ENCODE measurements around the gene NOP58. TPM values are rescaled to one million over a fixed set of nuclear protein-coding genes. Genes with fewer than 3 reads are reported as not detected.

The NOP58 gene
- total and polyA plus RNA-seq, 10 of the 15 experiments (the other 5 are each of a cell fraction or from before 2014, with no cell fraction given) = 131 to 327 (median 217) TPM

DNA sequence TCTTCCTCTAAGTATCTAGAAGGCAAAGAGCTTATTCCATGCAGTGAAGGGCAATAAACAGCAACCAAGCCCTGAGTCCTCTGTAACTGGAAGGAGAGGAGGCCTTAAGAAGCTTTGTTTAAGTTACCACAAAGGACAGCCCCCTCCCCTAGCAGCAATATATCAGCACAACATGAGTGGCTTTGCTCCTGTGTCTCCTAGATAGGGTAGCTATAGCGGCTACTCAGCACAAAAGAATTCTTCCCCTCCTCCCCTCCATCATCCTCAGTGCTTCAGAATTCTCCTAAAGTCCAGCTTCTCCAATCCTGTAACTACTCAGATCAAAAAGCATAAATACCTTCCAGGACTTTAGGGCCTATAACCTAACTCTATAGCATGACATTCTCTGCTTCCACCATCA is 43.7 kb upstream of the NOP58 start:
- no peaks in the 10 kb centered on the region; the same call in 1 of the 2 replicates for H3K4me1 ChIP-seq (ENCODE audit: control insufficient read depth, insufficient read depth, low read length)
- H3K27ac ChIP-seq (ENCODE audit: control insufficient read depth, insufficient read depth) = no peak overlapping the region
- no peak overlapping the region for H3K9ac ChIP-seq (ENCODE audit: control insufficient read depth, insufficient read depth, low read length)
- TSS peak; percentile 28 for BruUV-seq (replicated peaks)
- H3K4me2 ChIP-seq (ENCODE audit: control insufficient read depth, insufficient read depth) = no peak overlapping the region
- ChIA-PET POLR2A (interaction anchor here (0.6 to 1.0 kb wide), 2 partner anchors 13 to 15 kb away, joined by 3 to 4 read pairs; no protein-coding TSS in a partner anchor), RAD21 (ENCODE audit: unreplicated experiment) (no interaction called here), CTCF (no interaction called here), SMC1A (ENCODE audit: uncharacterized antibody, unreplicated experiment) (interaction anchor here (1.0 to 1.4 kb wide), 2 partner anchors 57 to 86 kb away, joined by 4 to 6 read pairs; no protein-coding TSS in a partner anchor)
- DNase-seq (ENCODE audit: low read depth, low spot score) = no peak
- no peaks in the 10 kb centered on the region for H3K27me3 ChIP-seq (replicated peaks in 1 of 2; ENCODE audit: control insufficient read depth in 2 of 2, insufficient read depth in 2 of 2, low read length in 1 of 2)
- no peaks in the 10 kb centered on the region for H3K36me3 ChIP-seq (ENCODE audit: control insufficient read depth in 2 of 2, insufficient read depth in 2 of 2, low read length in 1 of 2)
- WGBS (ENCODE audit: insufficient coverage, insufficient replicate concordance, low lambda C conversion rate, missing lambda C conversion rate) = 80% methylated on average over 1 of the region's 1 CpG
- H3K79me2 ChIP-seq (ENCODE audit: control insufficient read depth, insufficient read depth, low read length) = peaks cover 16% of the 10 kb centered on the region
- no peaks in the 10 kb centered on the region for H3K9me3 ChIP-seq (replicated peaks; ENCODE audit: control insufficient read depth, insufficient read depth, low read length)
- FAIRE-seq = no peak
- no peaks in the 10 kb centered on the region for H4K20me1 ChIP-seq (ENCODE audit: control insufficient read depth, insufficient read depth)
- H3K4me3 ChIP-seq = no peak overlapping the region
- in situ Hi-C loops (cut with MboI) (no loop called here), intact Hi-C loops (cut with micrococcal nuclease; ENCODE audit: unreplicated experiment) (no loop called here)
- TF ChIP-seq PAX8 (IDR thresholded peaks at IDR 0.05) (no peak), SPI1 (IDR thresholded peaks at IDR 0.05; ENCODE audit: borderline replicate concordance, insufficient read depth, low read depth, low read length) (no peak), TARDBP (IDR thresholded peaks at IDR 0.05; ENCODE audit: borderline replicate concordance) (no peak), SREBF2 (IDR thresholded peaks at IDR 0.05; ENCODE audit: low read length) (no peak), RBBP5 (conservative IDR thresholded peaks at IDR 0.05) (no peak), BCL11A (IDR thresholded peaks at IDR 0.05; ENCODE audit: low read depth, low read length) (no peak), HCFC1 (IDR thresholded peaks at IDR 0.05; ENCODE audit: low read length) (no peak), MTA3 (IDR thresholded peaks at IDR 0.05; ENCODE audit: borderline replicate concordance, low read length) (no peak), SIN3A (IDR thresholded peaks at IDR 0.05; ENCODE audit: low read depth, low read length) (no peak), NR2C2 (IDR thresholded peaks at IDR 0.05; ENCODE audit: borderline replicate concordance, control insufficient read depth, insufficient read length, low read depth) (no peak), TBL1XR1 (IDR thresholded peaks at IDR 0.05; ENCODE audit: low read depth, low read length) (no peak), KAT2A (conservative IDR thresholded peaks at IDR 0.05; ENCODE audit: control insufficient read depth, low read depth, low read length) (no peak), CBX3 (IDR thresholded peaks at IDR 0.05; ENCODE audit: borderline replicate concordance, low read depth) (no peak), RCOR1 (conservative IDR thresholded peaks at IDR 0.05; ENCODE audit: low read depth, low read length) (no peak)
- TF ChIP-seq, protein P1, sequence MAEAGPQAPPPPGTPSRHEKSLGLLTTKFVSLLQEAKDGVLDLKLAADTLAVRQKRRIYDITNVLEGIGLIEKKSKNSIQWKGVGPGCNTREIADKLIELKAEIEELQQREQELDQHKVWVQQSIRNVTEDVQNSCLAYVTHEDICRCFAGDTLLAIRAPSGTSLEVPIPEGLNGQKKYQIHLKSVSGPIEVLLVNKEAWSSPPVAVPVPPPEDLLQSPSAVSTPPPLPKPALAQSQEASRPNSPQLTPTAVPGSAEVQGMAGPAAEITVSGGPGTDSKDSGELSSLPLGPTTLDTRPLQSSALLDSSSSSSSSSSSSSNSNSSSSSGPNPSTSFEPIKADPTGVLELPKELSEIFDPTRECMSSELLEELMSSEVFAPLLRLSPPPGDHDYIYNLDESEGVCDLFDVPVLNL (IDR thresholded peaks at IDR 0.05; ENCODE audit: low read depth, low read length) = no peak
- TF ChIP-seq, protein P2, sequence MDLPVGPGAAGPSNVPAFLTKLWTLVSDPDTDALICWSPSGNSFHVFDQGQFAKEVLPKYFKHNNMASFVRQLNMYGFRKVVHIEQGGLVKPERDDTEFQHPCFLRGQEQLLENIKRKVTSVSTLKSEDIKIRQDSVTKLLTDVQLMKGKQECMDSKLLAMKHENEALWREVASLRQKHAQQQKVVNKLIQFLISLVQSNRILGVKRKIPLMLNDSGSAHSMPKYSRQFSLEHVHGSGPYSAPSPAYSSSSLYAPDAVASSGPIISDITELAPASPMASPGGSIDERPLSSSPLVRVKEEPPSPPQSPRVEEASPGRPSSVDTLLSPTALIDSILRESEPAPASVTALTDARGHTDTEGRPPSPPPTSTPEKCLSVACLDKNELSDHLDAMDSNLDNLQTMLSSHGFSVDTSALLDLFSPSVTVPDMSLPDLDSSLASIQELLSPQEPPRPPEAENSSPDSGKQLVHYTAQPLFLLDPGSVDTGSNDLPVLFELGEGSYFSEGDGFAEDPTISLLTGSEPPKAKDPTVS (IDR thresholded peaks at IDR 0.05; ENCODE audit: low read depth, low read length) = no peak
- TF ChIP-seq, protein P3, sequence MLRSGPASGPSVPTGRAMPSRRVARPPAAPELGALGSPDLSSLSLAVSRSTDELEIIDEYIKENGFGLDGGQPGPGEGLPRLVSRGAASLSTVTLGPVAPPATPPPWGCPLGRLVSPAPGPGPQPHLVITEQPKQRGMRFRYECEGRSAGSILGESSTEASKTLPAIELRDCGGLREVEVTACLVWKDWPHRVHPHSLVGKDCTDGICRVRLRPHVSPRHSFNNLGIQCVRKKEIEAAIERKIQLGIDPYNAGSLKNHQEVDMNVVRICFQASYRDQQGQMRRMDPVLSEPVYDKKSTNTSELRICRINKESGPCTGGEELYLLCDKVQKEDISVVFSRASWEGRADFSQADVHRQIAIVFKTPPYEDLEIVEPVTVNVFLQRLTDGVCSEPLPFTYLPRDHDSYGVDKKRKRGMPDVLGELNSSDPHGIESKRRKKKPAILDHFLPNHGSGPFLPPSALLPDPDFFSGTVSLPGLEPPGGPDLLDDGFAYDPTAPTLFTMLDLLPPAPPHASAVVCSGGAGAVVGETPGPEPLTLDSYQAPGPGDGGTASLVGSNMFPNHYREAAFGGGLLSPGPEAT (IDR thresholded peaks at IDR 0.05; ENCODE audit: low read depth) = no peak
- TF ChIP-seq, protein P4, sequence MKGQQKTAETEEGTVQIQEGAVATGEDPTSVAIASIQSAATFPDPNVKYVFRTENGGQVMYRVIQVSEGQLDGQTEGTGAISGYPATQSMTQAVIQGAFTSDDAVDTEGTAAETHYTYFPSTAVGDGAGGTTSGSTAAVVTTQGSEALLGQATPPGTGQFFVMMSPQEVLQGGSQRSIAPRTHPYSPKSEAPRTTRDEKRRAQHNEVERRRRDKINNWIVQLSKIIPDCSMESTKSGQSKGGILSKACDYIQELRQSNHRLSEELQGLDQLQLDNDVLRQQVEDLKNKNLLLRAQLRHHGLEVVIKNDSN (IDR thresholded peaks at IDR 0.05; ENCODE audit: borderline replicate concordance, extremely low read length, insufficient read depth, low read depth, low read length) = no peak
- ATAC-seq = no peak
- H2AFZ ChIP-seq (ENCODE audit: control insufficient read depth, low read depth, low read length) = no peak overlapping the region

Data from GM12878 (cell line).